Mucosa of gallbladder (tissue), 1 donor: ENCODE measurements around the gene HECW1. TPM values are rescaled to one million over a fixed set of nuclear protein-coding genes. Genes with fewer than 3 reads are reported as not detected.
A peak's percentile ranks its signal among the peaks of the same experiment; 100 is the strongest.
"Not testable (repeated sequence)": the region's sequence is repeated elsewhere in the genome, so short reads cannot be mapped to it uniquely, and the experiment has no call there.

Source experiments
- DNase-seq: peaks from one replicate; pipeline ENCODE4 v3.0.0-alpha.2; 2020; ENCODE audit warnings: low spot score
- total RNA-seq: library from RNA; stranded (reverse); gene quantifications from one replicate; pipeline ENCODE4 v1.2.1, GENCODE V29; 2021
- donor health status: DM: no; HTN: no; CAD: no.

Gene HECW1
- total RNA-seq, 1 donor from 2014 or later: 3.8 TPM

DNA sequence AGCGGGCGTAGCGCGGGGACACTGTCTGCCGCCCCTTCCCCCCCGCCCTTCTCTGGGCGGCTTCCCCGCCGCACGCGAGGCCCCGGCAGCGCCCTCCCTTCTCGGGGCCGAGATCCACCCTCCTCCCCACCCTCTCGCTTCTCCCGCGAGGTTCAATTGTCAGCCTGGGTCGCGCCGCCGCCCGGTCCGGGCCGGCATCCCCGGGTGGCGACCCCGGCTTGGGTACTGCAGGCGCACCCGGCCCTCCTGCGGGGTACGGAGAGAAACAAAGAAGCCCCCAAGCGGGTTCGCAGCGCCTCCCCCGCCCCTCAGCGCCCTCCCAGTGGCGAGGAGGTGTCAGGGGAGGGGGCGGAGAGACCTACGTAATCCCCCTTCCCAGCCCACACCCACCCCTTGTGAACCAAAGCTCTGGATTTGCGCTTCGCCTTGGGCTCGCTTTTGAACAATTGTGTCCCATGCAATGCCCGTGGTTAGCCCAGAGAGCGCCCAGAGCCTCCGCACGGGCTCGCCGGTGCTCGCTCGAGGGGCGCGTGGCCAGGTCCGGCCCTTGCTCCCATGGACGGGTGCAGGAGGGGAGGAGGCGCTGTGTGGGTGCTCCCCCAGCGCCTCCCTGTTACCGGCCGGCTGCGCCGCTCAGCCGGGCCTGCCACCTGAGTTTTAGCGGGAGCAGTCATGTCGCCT is 634 bp downstream of the HECW1 start:
- peak; percentile 20 for DNase-seq

DNA sequence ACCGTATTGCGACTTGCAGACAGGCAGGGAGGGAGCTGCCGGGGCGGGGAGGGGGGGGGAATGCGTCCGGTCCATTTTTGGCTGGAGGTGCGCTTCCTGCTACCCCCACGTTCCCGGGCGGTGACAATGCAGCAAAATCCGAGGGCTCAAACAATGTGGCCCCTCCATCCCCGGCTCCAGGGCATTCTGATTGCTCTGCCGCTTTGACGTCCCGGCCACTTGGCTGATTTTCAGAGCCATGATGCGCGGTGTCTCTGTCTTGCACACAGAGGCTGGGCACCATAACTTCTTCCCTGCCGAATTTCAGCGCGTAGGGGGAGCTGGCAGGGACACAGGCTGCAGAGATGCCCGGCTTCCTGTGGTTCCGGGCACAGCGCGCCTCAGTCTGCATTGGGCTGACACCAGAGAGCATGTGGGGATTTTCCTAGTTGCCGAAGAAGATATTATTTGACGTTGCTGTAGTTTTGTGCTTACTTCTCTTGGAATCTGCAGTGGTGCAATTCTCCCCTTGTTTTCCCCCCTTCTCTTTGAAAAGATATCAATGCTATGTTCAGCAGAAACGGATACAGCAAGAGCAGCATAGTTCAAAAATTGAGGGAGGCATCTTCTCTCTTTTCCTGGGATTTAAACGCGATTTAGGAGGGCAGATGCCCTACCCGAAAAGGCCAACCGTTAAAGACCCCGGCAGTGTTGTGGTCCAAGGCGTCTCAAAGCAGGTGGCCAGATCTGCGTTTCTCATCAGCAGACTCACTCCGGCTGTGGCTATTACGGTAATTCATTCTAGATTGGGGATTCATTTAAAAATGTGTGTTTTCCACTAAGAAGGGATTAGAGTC is 1.4 kb downstream of the HECW1 start:
- no peak for DNase-seq

DNA sequence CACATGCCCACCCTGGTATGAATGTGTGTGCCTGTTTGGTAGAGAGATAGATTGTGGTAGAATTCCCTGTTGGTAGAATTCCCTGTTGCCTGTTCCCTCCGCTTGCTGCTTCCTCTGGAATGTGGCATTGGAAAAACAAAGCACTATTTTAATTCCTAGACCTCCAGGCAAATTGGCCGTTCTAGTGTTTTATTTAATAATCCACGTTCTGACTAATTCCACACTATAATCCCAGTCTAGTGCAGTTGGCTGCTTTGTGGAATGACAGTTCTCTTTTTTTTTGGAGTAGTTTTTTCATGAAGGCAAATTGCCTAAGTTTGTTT is 2.0 kb downstream of the HECW1 start:
- no peak for DNase-seq

DNA sequence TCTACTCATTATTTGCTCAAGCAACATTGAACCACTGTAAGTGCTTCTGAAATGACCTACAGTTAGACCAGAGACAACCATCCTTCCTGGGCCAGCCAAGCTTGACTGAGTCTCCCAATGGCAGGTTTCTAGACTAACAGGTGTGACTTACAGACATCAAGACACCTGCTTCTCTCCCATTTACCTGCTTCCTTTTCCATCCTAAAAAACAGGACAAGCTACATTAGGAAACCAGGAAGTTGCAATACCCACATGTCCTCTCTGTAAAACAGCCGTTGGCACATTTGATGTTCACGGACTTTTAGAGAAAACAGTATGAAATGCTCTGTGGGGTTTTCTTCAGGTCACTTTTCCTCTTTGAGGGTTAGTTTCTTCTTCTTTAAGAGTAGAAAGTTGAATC is 4.0 kb downstream of the HECW1 start:
- no peak for DNase-seq

DNA sequence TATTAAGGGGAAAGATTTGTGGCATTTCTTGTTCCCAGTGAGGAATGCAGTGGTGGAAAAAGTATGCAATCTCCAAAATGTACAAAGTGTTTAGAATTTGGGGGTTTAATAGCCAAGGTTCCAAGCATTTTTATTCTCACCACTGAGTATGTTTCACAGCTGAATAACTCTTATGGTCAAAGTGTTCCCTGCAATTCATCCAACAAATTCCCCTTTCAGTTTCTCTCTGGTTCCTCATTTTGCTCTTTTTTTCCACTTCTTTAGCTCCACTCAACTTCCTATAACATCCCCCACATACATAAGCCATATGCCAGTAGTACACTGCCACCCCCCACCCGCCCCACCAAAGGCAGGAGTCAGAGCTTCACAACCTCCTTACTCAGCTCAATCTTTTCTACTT is 4.6 kb downstream of the HECW1 start:
- DNase-seq: no peak

DNA sequence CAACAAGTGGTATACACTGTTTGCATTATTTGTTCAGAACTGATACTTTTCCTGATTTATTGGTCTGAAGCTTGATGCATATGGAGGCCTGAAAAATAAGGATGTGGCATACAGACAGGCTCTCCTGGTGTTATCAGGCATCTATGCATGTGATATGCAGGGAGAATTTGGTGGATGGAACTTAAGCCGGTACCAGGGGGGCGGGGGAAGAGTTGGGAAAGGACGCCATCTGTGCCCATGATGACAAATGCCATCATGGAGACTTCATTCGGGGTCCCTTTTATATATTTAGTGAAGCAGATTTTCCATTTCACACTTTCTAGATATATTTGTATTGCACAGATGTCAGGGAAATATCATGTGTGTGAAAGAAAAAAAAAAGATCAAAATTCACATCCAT is 5.4 kb downstream of the HECW1 start:
- DNase-seq: no peak

DNA sequence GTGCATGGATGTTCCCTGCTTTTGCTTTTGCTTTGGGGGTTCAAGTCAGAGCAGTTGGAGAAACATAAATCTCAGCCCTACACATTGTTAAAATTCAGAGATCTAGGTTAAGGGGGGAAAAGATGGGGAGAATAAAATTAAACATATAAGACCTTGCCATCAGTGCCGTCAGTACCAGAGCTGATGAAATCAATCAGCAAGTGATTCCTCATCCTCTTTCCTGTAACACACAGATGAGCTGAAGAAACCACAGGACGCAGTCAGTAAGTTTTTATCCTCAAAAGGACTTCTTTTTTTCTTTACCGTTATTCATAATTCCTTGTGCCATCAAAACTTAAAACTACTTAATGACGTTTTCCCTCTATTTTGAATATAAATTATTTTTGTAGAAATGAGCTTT is 5.9 kb downstream of the HECW1 start:
- DNase-seq: no peak

DNA sequence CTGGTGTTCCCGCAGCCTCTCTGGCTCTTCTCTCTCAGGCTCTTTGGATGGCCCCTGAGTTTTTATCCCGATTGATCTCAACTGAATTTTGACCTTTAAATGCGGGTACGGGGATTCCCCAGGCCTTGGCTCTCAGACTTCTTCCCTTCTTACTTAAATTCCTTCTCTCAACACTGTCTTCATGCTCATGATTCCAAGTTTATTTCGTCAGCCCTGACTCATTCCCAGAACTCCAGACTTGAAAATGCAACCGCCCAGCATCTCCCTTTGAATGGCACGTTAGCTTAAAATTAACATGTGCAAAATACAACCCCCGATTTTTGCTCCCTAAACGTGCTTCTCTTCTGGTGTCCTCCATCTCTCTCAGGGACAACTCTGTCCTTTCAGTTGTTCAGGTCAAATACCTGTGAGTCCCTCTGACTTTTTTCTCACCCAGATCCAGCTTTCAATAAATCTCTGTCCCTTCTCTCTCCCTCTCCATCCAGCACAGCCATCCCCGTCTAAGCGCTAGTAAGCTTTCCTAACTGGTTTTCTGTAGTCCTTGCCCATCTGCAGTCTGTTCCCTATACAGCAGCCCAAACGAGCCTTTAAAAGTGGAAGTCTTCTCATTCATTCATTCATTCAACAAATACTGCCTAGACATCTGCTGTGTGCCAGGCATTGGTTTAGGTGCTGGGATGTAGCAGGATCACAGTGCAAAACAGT is 7.1 kb downstream of the HECW1 start:
- DNase-seq: no peak

DNA sequence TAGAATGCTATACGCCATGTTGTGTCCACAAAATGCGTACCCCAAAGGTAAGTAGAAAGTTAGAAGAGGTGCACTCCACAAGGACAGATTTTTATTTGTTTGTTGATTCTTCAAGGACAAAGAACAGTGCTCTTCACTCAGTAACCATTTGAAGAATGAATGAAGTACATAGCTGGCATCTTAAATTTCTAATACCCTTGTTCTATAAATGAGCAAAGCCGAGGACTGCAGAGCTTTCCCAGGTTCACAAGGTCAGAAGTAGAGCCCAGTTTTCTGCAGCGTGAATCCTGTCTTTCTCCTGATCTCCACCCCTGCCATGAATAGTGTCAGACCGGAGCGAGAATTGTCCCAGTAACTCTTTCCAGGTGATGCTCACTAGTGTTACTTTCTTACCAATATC is 9.5 kb downstream of the HECW1 start:
- no peak for DNase-seq

DNA sequence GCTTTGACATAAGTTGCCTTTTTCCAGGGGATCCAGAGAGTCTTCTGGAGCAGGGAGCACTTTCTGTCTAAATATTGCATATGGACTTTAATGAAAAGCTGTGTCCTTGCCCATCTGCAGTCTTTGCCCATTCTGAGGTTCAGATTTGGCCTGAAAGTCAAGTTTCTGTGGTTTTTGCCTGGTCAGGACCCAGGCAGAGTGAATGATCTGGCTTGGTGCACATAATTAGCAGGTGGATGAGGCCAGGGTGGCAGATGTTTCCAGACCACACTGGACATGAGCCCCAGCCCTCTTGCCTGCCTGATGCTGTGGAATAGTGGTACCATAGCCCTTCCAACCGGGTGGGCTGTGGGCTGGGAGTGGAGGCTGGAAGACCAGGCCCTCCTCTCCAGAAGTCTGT is 11.0 kb downstream of the HECW1 start:
- no peak for DNase-seq

DNA sequence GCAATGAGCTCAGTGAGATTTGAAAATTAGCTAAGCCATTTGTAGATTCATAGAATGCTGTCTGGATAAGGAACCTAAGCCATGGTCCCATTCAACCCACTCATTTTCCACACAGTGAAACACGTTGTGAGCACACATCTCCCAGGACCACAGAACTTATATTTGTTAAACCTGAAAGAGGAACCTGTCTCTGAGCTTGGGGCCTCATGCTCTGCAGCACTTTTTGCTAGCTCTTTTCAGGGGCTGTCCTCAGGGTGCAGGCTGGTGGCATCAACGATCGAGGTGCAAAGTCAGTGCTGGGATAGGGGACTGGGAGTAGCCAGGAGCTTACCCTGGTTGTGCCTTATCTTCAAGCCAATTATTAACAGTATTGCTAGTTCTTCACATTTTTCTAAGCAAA is 11.9 kb downstream of the HECW1 start:
- DNase-seq: no peak

DNA sequence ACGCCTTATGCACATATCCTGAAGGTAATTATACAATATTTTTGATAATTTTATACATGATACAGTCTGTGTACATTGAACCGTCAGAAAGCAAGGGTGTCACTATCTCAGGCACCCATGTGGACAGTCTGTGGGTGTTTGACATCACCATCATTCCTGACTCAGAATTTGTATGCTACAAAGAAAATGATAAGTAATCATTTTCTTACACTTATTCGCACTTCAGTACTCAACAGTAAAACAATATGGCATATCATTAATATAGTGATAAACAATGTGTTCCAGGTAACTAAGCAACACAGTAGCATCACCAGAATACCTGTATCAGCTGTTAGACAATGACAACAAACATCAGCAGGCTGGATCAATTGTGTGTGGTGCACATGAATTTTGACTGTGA is 17.9 kb downstream of the HECW1 start:
- no peak for DNase-seq

DNA sequence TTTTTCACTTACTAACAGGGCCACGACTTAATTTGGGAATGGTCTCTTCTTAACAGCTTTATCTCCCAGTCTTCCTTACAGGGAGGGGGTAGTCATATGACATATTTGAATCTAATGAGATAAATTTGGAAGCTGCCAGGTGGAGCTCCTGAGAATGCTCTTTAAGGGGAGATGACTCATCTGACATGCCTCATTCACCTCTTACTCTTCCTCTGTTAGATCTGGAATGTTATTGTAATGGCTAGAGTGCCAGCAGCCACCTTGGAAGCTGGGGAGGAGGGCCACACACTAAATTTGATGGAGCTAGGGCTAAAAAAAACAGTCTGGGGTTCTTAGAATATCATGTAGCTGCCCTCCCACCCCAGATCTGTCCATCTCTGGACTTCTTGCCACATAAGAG is 22.7 kb downstream of the HECW1 start:
- DNase-seq: no peak

DNA sequence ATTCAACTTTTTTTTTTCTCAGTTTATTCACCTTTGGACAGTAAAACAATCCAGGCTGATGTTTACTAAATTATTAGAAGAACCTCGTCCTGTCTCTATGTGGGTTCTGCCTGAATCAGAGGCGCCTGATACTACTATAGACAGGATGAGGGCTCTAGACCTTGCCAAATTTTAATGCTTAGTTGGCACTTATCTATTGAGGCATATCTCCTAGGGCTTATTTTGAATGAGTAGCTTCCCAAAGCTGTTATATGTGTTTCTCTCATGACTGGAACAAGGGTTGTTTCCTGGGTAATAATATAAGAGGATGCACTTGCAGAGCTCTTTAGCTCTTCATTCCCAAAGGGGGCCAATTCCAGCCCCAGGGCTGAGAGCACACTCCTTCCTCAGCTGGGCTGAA is 23.6 kb downstream of the HECW1 start:
- DNase-seq: no peak

DNA sequence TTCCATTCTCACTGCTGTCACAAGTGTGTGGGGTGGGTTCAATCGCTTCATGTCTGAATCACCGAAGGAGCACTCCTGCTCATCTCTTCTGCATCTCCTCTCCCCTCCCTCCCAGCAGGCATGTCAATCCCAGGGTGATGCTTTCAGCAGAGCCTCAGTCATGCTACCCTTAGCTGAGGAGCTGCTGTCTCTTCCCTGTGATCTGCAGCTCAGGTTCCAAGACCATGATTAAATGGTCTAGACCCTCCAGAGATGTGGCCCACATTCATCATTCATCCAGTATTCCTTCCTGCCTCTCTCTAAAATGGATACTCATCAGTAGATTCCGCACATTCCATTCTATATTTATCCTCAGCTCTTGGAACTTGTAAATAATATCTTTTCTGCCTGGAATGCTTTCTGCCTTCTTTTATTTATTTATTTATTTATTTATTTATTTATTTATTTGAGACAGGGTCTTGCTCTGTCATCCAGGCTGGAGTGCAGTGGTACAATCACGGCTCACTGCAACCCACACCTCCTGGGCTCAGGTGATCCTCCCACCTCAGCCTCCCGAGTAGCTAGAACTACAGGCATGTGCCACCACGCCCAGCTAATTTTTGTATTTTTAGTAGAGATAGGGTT is 24.8 kb downstream of the HECW1 start:
- DNase-seq: not testable (repeated sequence)

DNA sequence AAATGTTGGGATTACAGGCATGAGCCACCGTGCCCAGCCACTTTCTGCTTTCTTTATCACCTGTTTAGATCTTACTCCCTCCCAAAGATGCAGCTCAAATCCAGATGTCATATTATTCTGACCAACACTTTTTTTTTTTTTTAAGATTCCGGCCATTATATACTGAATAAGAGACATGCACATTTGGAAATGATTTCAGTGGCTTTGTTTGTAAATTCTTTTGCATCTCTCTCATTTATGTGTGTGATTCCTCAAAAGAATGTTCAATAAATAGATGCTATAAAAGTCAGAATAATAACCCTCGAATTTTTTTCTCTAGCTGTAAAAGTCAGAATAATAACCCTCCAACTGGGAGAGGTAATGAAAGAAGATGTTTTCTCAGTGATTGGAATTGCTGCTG is 25.4 kb downstream of the HECW1 start:
- DNase-seq: no peak

DNA sequence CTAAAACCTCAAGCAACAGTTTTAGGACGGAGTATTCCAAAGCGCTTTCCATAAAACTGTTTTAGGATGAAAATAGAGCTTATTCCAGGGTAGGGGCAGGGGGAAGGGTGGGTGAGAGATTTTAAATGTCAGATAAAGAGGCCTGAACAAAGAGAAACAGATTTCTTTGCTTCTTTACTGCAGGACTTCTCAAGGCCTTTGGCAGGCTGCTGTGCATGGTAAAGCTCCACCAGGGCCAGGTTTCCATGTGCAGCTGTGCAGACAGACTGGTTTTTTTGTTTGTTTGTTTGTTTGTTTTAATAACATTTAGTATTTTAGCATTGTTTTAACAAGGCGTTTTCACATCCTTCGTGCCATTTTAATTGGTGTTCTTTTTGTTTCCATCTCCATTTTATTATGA is 26.3 kb downstream of the HECW1 start:
- no peak for DNase-seq

DNA sequence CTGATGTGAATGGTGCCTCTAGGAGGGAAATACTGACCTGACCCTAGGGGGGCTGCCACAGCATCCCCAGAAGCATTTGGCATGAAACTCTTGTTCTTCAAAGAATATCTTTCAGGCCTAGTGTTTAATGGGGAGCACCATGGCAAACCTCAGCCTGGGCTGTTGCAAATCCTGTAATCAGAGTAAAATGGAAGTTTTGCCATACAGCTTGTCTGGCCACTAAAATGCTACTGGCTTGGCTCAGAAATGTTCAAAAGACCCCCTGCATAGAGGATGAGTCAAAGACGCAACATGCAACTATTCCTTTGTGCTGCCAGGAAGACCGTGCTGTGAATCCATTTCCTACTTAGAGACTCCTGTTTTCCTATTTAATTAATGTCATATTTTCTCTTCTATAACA is 26.7 kb downstream of the HECW1 start:
- no peak for DNase-seq

DNA sequence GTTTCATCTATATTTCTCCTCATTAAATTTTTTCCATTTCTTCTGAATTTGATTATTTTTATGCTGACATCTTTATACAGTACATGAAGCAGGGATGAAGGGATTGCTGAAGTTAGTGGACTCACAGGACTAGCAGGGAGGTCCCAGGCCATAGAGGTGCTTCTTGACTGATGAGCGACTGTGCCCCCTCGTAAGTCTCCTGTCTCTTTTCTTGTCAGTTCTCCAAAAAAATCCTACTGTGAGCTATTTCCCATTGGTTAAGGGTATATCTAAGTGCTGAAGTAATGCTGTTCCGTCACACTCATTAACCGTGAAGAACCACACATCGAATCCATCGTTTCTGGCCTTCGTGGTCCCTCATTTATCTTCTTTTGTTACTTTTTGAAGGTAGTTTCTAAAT is 27.7 kb downstream of the HECW1 start:
- DNase-seq: no peak

DNA sequence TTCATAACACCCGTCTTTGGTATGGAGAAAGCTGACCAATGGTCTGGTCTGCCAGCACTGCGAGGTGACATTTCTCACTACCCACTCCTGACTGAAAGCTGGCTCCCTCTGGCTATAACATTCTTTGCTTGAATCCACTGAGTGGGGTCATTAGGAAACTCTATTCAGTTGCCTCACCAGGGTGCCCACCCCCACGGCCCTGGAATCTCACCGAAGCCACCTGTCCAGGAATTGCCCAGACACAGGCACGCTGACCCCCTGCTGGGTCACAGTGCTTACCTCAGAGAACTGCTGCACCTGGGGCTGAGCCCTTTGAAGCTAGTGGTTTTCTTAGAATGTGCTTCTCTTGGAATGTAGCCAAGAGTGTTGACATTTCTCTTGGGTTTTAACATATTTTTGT is 28.6 kb downstream of the HECW1 start:
- DNase-seq: no peak

DNA sequence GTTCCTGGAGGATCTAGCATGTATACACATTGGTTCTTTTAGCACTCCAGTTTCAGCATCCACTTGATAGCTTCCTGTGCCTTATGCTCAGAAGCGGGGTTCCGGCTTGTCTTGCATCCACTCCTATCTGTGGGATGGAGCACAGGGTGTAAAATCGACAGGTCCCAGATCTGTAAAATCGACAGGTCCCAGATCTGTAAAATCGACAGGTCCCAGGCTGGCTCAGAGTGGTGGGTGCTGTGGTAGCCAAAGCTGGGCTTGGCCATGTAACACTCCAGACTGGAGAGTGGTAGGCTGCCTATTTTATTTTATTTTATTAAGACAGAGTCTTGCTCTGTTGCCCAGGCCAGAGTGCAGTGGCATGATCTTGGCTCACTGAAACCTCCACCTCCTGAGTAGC is 30.3 kb downstream of the HECW1 start:
- no peak for DNase-seq

DNA sequence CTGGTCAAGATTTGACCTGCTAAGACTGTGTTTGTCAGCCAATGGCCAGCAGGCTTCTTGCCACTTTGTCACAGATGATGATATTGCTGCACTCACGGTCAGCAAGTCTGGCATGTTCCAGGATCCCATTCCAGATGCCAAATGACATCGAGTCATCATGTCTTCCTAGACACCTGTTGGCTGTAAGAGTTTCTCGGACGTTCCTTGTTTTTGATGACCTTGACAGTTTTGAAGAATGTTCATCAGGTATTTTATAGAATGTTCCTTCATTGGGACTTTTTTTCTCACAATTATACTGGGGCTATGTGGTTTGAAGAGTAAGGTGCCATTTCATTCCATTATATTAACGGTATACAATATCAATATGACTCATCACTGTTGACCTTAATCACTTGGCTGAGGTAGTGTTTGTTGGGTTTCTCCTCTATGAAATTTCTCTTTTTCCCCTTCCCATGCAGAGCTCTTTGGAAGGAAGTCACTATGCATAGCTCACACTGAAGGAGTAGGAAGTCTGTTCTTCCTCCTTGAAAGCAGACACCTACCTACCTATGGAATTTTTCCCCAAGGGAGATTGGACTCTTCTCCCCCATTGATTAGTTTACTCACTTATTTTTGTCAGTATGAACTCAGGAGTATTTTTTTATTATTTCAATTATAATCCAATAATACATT is 31.6 kb downstream of the HECW1 start:
- no peak for DNase-seq
